ENCODE measurements around the gene MS4A7.

MS4A7 gene

DNA sequence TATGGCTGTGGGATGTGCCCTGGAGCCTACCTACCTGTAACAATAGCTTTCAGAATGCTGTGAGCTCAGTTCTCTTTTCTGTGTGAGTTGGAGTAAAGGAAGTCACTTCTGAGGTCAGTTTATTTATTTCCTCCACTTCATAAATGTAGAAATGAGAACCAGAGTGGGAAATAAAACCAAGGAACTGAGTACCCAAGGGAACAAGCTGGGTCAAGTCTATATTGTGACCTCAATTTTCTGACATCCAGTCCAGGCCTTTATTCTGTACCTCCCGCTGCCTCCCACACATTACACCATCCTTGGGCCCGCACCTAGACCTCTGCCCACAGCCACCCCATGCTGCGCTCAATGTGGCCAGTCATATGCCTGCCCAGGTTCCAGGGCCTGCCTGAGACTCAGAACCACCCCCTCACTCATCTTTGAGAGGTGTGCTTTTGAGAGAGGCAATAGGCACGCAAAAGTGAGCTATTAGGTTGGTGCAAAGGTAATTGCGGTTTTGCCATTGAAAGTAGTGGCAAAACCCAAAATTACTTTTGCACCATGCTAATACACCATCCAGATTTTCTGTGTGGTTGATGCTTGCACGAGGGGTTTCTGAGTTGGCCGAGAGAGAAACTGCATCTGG, 41.5 kb upstream of the MS4A7 start:
- no peaks in the 10 kb centered on the region for H3K27me3 ChIP-seq (ENCODE audit: insufficient read depth, low read length, poor library complexity)
- no peak overlapping the region for H3K9ac ChIP-seq (ENCODE audit: low read depth, low read length)
- H4K20me1 ChIP-seq (ENCODE audit: insufficient read depth, low read length), result no peaks in the 10 kb centered on the region
- no peak for TF ChIP-seq EZH2 (IDR thresholded peaks at IDR 0.05; ENCODE audit: borderline replicate concordance, low read depth, low read length, severe bottlenecking)
- TF ChIP-seq, protein P1, sequence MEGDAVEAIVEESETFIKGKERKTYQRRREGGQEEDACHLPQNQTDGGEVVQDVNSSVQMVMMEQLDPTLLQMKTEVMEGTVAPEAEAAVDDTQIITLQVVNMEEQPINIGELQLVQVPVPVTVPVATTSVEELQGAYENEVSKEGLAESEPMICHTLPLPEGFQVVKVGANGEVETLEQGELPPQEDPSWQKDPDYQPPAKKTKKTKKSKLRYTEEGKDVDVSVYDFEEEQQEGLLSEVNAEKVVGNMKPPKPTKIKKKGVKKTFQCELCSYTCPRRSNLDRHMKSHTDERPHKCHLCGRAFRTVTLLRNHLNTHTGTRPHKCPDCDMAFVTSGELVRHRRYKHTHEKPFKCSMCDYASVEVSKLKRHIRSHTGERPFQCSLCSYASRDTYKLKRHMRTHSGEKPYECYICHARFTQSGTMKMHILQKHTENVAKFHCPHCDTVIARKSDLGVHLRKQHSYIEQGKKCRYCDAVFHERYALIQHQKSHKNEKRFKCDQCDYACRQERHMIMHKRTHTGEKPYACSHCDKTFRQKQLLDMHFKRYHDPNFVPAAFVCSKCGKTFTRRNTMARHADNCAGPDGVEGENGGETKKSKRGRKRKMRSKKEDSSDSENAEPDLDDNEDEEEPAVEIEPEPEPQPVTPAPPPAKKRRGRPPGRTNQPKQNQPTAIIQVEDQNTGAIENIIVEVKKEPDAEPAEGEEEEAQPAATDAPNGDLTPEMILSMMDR (IDR thresholded peaks at IDR 0.05; ENCODE audit: borderline replicate concordance, extremely low read depth, low read length, poor library complexity, severe bottlenecking), result no peak
- H3K79me2 ChIP-seq (ENCODE audit: insufficient read depth, low read length), result no peaks in the 10 kb centered on the region
- ATAC-seq (ENCODE audit: insufficient read depth, low read depth), result no peak
- no peaks in the 10 kb centered on the region for H3K9me3 ChIP-seq (ENCODE audit: insufficient read depth, low read length, severe bottlenecking)
- no peak overlapping the region for H3K4me2 ChIP-seq (ENCODE audit: insufficient read depth, low read length)
- no peak overlapping the region for H3K4me3 ChIP-seq (ENCODE audit: low read depth in 1 of 2, low read length in 2 of 2)
- no peak overlapping the region for H2AFZ ChIP-seq (ENCODE audit: low read depth, low read length)
- H3K4me1 ChIP-seq (ENCODE audit: insufficient read depth, low read length), result no peaks in the 10 kb centered on the region
- DNase-seq, result no peak
- no peak overlapping the region for H3K27ac ChIP-seq (ENCODE audit: low read length)
- no peaks in the 10 kb centered on the region for H3K36me3 ChIP-seq (ENCODE audit: insufficient read depth, low read length)

DNA sequence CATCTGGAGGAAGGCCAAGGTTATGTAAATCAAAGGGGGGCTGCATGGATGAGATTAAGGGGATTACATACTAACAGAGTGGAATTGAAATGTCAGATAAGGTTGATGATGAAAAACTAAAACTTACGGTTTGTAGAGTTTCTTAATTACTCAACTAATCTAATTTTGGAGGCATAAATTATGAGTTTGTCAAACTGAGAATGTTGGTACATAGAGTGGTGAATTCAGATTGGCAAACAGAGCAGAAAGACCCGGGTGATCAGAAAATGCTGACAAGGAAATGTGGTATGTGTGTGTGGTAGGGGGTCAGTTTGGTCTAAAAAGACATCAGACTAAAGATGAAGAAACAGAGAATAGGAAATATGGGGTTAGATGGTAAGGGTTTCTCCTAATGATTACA, 40.3 kb upstream of the MS4A7 start:
- Histone ChIP-seq H3K27ac (ENCODE audit: low read length) (no peak overlapping the region), H3K27me3 (ENCODE audit: insufficient read depth, low read length, poor library complexity) (no peaks in the 10 kb centered on the region), H4K20me1 (ENCODE audit: insufficient read depth, low read length) (no peaks in the 10 kb centered on the region), H3K4me3 (ENCODE audit: low read depth in 1 of 2, low read length in 2 of 2) (no peak overlapping the region), H3K4me1 (ENCODE audit: insufficient read depth, low read length) (no peaks in the 10 kb centered on the region), H3K4me2 (ENCODE audit: insufficient read depth, low read length) (no peak overlapping the region), H3K9ac (ENCODE audit: low read depth, low read length) (no peak overlapping the region), H3K9me3 (ENCODE audit: insufficient read depth, low read length, severe bottlenecking) (no peaks in the 10 kb centered on the region), H2AFZ (ENCODE audit: low read depth, low read length) (no peak overlapping the region), H3K36me3 (ENCODE audit: insufficient read depth, low read length) (no peaks in the 10 kb centered on the region), H3K79me2 (ENCODE audit: insufficient read depth, low read length) (no peaks in the 10 kb centered on the region)
- TF ChIP-seq, protein P1 (IDR thresholded peaks at IDR 0.05; ENCODE audit: borderline replicate concordance, extremely low read depth, low read length, poor library complexity, severe bottlenecking), result no peak
- TF ChIP-seq EZH2 (IDR thresholded peaks at IDR 0.05; ENCODE audit: borderline replicate concordance, low read depth, low read length, severe bottlenecking), result no peak
- ATAC-seq (ENCODE audit: insufficient read depth, low read depth), result no peak
- no peak for DNase-seq

DNA sequence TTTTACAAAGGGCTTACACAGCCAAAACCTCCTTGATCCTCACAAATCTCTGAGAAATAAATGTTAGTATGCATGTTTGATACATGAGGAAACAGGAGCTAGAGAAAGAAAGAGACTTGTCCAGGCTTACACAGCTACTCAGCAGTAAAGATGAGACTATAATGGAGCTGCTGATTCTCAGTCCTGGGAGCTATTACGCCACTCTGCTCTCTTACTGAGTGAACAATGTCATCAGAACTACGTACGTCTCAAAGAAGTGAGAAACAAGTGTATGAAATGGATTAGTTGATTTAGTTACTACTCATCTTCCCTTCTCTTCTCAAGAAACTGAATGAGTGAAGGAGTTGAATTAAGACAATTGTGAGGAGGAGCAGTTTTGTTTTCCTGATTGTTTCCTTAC, 39.0 kb upstream of the MS4A7 start:
- Histone ChIP-seq H3K4me1 (ENCODE audit: insufficient read depth, low read length) (no peaks in the 10 kb centered on the region), H3K27ac (ENCODE audit: low read length) (no peak overlapping the region), H3K9ac (ENCODE audit: low read depth, low read length) (no peak overlapping the region), H4K20me1 (ENCODE audit: insufficient read depth, low read length) (no peaks in the 10 kb centered on the region), H3K4me2 (ENCODE audit: insufficient read depth, low read length) (no peak overlapping the region), H3K4me3 (ENCODE audit: low read depth in 1 of 2, low read length in 2 of 2) (no peak overlapping the region), H3K27me3 (ENCODE audit: insufficient read depth, low read length, poor library complexity) (no peaks in the 10 kb centered on the region), H3K9me3 (ENCODE audit: insufficient read depth, low read length, severe bottlenecking) (no peaks in the 10 kb centered on the region), H3K79me2 (ENCODE audit: insufficient read depth, low read length) (no peaks in the 10 kb centered on the region), H3K36me3 (ENCODE audit: insufficient read depth, low read length) (no peaks in the 10 kb centered on the region), H2AFZ (ENCODE audit: low read depth, low read length) (0 out of 2 replicates have a peak overlapping the region, but pooled peaks have one; percentile 10)
- ATAC-seq (ENCODE audit: insufficient read depth, low read depth), result no peak
- DNase-seq, result no peak
- TF ChIP-seq, protein P1 (IDR thresholded peaks at IDR 0.05; ENCODE audit: borderline replicate concordance, extremely low read depth, low read length, poor library complexity, severe bottlenecking), result no peak
- no peak for TF ChIP-seq EZH2 (IDR thresholded peaks at IDR 0.05; ENCODE audit: borderline replicate concordance, low read depth, low read length, severe bottlenecking)
